HCT116 (cell line): Measurements from ENCODE around the gene SLC1A3.
A peak's percentile ranks its signal among the peaks of the same experiment; 100 is the strongest.

Source experiments
- CEBPB ChIP-seq: IDR thresholded peaks from 2 replicates; pipeline ENCODE4 v1.6.1; 2012; ENCODE audit warnings: low read depth
- EZH2 ChIP-seq: fragments of 200-600 bp; sonication (generic); IDR thresholded peaks from 2 replicates; pipeline ENCODE4 v1.6.1; 2017; ENCODE audit warnings: antibody characterized with exemption, mixed run types
- JUND ChIP-seq: IDR thresholded peaks from 2 replicates; pipeline ENCODE4 v1.6.1; 2012
- POLR2A ChIP-seq: IDR thresholded peaks from 2 replicates; pipeline ENCODE4 v1.7.0; 2011; ENCODE audit warnings: borderline replicate concordance; ENCODE audit not compliant: insufficient read depth, insufficient read length; ENCODE audit errors: extremely low read depth
- POLR2AphosphoS5 ChIP-seq: IDR thresholded peaks from 2 replicates; pipeline ENCODE4 v1.6.1; 2011; ENCODE audit warnings: mild to moderate bottlenecking, low read depth, low read length, moderate library complexity
- RAD21 ChIP-seq: IDR thresholded peaks from 2 replicates; pipeline ENCODE4 v1.6.1; 2012; ENCODE audit warnings: low read depth, mild to moderate bottlenecking
- ZNF274 ChIP-seq: fragments of 200-500 bp; sonication (Bioruptor generic); IDR thresholded peaks from 2 replicates; pipeline ENCODE4 v1.6.1; 2014; ENCODE audit warnings: mild to moderate bottlenecking, low read depth, low read length, inconsistent platforms
- TF ChIP-seq, protein P1 (sequence below), 3 experiments: fragments of 200-600 bp in 1 of 3; sonication (generic) in 1 of 3; IDR thresholded peaks in 2 of 3; conservative IDR thresholded peaks in 1 of 3; 2 replicates each; pipeline ENCODE4 v1.5.1; 2012 to 2017; ENCODE audit warnings: low read depth in 2 of 3, low read length in 2 of 3, antibody characterized with exemption in 1 of 3, borderline replicate concordance in 1 of 3, control low read depth in 1 of 3, mild to moderate bottlenecking in 1 of 3, mixed read lengths in 1 of 3, mixed run types in 1 of 3, moderate library complexity in 1 of 3; ENCODE audit not compliant: insufficient read depth in 1 of 3
- TF ChIP-seq, protein P2 (sequence below): IDR thresholded peaks from 2 replicates; pipeline ENCODE4 v1.6.1; 2012; ENCODE audit warnings: low read depth

DNA sequence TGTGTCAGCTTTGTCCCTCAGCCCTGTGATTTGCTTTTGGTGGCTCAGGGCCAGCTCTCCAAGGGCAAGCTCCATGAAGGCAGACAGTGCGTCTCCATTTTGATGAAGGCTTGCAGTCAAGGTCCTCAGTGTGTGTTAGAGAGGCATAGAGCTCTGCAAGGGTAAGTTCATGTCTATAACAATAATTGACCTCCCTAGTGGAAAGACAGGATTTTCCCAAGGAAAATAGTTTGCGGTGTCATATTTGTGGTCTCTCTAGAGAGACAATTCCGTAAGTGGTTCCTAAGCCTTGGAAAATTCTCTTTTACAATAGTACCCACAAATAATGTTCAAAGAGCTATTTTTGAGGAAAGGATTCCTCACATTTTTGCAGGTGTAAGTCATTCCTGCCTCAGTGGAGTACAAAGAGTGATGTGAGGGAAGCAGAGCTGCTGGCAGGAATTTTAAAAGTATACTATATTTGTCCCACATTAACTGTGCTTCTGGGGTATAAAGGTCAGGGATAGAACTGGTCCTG, 40.2 kb downstream of the SLC1A3 start:
- TF ChIP-seq, protein P1, sequence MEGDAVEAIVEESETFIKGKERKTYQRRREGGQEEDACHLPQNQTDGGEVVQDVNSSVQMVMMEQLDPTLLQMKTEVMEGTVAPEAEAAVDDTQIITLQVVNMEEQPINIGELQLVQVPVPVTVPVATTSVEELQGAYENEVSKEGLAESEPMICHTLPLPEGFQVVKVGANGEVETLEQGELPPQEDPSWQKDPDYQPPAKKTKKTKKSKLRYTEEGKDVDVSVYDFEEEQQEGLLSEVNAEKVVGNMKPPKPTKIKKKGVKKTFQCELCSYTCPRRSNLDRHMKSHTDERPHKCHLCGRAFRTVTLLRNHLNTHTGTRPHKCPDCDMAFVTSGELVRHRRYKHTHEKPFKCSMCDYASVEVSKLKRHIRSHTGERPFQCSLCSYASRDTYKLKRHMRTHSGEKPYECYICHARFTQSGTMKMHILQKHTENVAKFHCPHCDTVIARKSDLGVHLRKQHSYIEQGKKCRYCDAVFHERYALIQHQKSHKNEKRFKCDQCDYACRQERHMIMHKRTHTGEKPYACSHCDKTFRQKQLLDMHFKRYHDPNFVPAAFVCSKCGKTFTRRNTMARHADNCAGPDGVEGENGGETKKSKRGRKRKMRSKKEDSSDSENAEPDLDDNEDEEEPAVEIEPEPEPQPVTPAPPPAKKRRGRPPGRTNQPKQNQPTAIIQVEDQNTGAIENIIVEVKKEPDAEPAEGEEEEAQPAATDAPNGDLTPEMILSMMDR (IDR thresholded peaks at IDR 0.05 in 2 of 3, conservative IDR thresholded peaks at IDR 0.05 in 1 of 3; ENCODE audit: borderline replicate concordance in 1 of 3, insufficient read depth in 1 of 3, low read depth in 2 of 3, low read length in 2 of 3), result no peak
- TF ChIP-seq RAD21 (no peak), POLR2A (no peak), EZH2 (no peak), POLR2AphosphoS5 (no peak), ZNF274 (no peak), JUND (peak; percentile 52), CEBPB (no peak)
- TF ChIP-seq, protein P2, sequence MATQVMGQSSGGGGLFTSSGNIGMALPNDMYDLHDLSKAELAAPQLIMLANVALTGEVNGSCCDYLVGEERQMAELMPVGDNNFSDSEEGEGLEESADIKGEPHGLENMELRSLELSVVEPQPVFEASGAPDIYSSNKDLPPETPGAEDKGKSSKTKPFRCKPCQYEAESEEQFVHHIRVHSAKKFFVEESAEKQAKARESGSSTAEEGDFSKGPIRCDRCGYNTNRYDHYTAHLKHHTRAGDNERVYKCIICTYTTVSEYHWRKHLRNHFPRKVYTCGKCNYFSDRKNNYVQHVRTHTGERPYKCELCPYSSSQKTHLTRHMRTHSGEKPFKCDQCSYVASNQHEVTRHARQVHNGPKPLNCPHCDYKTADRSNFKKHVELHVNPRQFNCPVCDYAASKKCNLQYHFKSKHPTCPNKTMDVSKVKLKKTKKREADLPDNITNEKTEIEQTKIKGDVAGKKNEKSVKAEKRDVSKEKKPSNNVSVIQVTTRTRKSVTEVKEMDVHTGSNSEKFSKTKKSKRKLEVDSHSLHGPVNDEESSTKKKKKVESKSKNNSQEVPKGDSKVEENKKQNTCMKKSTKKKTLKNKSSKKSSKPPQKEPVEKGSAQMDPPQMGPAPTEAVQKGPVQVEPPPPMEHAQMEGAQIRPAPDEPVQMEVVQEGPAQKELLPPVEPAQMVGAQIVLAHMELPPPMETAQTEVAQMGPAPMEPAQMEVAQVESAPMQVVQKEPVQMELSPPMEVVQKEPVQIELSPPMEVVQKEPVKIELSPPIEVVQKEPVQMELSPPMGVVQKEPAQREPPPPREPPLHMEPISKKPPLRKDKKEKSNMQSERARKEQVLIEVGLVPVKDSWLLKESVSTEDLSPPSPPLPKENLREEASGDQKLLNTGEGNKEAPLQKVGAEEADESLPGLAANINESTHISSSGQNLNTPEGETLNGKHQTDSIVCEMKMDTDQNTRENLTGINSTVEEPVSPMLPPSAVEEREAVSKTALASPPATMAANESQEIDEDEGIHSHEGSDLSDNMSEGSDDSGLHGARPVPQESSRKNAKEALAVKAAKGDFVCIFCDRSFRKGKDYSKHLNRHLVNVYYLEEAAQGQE, result no peak
